ENCODE data around the gene FOXS1. TPM values are rescaled to one million over a fixed set of nuclear protein-coding genes. Genes with fewer than 3 reads are reported as not detected.
A peak's percentile ranks its signal among the peaks of the same experiment; 100 is the strongest.

Gene FOXS1
- total RNA-seq, 1 experiment from 2014 or later = 6.3 TPM

- DNase-seq (ENCODE audit: low read depth, low spot score) (no peak), ATAC-seq (no peak)
- intact Hi-C loops (cut with micrococcal nuclease; ENCODE audit: unreplicated experiment) (no loop called here), in situ Hi-C loops (cut with HindIII; ENCODE audit: low pct_unique_long_range_greater_than_20kb, low sequenced_read_pairs) (no loop called here)
- no peak overlapping the region for H3K27ac ChIP-seq (ENCODE audit: low read length)
- no peak overlapping the region for H3K4me3 ChIP-seq (ENCODE audit: low read depth in 2 of 2, low read length in 2 of 2)
- peaks cover 3% of the 10 kb centered on the region; the same call in 1 of the 2 replicates for H3K36me3 ChIP-seq (ENCODE audit: control insufficient read depth, insufficient read depth, low read length)
- no peaks in the 10 kb centered on the region for H3K27me3 ChIP-seq (ENCODE audit: control insufficient read depth, insufficient read depth, low read length)
- ChIA-PET POLR2A (no interaction called here), CTCF (interaction anchor here (0.6 kb wide), 1 partner anchor 185 kb away, joined by 3 read pairs; no protein-coding TSS in a partner anchor)
- H3K9me3 ChIP-seq (ENCODE audit: control insufficient read depth, insufficient read depth, low read depth, low read length) = no peaks in the 10 kb centered on the region
- BruUV-seq (replicated peaks) = no TSS peak
- TF ChIP-seq TCF7L2 (IDR thresholded peaks at IDR 0.05; ENCODE audit: low read depth, low read length) (no peak), POLR2AphosphoS5 (IDR thresholded peaks at IDR 0.05; ENCODE audit: low read depth, low read length) (no peak), REST (IDR thresholded peaks at IDR 0.05; ENCODE audit: insufficient read depth in 1 of 2, low read depth in 2 of 2, low read length in 1 of 2) (no peak), SIN3A (IDR thresholded peaks at IDR 0.05; ENCODE audit: borderline replicate concordance, insufficient read depth, low read depth, low read length) (no peak), CTCF (IDR thresholded peaks at IDR 0.05) (no peak)
- peaks cover 39% of the 10 kb centered on the region for H3K4me1 ChIP-seq (ENCODE audit: control insufficient read depth, insufficient read depth, low read length)
Observed at GRCh38 chr20:31811198-31811597, 34.2 kb downstream of the FOXS1 start.

GRCh38 chr20:31809661-31810060 is 35.7 kb downstream of the FOXS1 start:
- ChIA-PET POLR2A (interaction anchor here (0.6 kb wide), 1 partner anchor 215 kb away, joined by 3 read pairs; no protein-coding TSS in a partner anchor), CTCF (interaction anchor here (0.7 kb wide), 1 partner anchor 148 kb away, joined by 3 read pairs; no protein-coding TSS in a partner anchor)
- intact Hi-C loops (cut with micrococcal nuclease; ENCODE audit: unreplicated experiment) (no loop called here), in situ Hi-C loops (cut with HindIII; ENCODE audit: low pct_unique_long_range_greater_than_20kb, low sequenced_read_pairs) (no loop called here)
- ATAC-seq = no peak
- no peak overlapping the region for H3K27ac ChIP-seq (ENCODE audit: low read length)
- TF ChIP-seq POLR2AphosphoS5 (IDR thresholded peaks at IDR 0.05; ENCODE audit: low read depth, low read length) = no peak
- no peak for TF ChIP-seq SIN3A (IDR thresholded peaks at IDR 0.05; ENCODE audit: borderline replicate concordance, insufficient read depth, low read depth, low read length)
- no peak for TF ChIP-seq CTCF (IDR thresholded peaks at IDR 0.05)
- TF ChIP-seq TCF7L2 (IDR thresholded peaks at IDR 0.05; ENCODE audit: low read depth, low read length) = no peak
- TF ChIP-seq REST (IDR thresholded peaks at IDR 0.05; ENCODE audit: insufficient read depth in 1 of 2, low read depth in 2 of 2, low read length in 1 of 2) = no peak
- H3K4me3 ChIP-seq (ENCODE audit: low read depth in 2 of 2, low read length in 2 of 2) = no peak overlapping the region
- peaks cover 24% of the 10 kb centered on the region for H3K4me1 ChIP-seq (ENCODE audit: control insufficient read depth, insufficient read depth, low read length)
- no peaks in the 10 kb centered on the region for H3K27me3 ChIP-seq (ENCODE audit: control insufficient read depth, insufficient read depth, low read length)
- BruUV-seq (replicated peaks) = TSS peak; percentile 16
- DNase-seq (ENCODE audit: low read depth, low spot score) = no peak
- no peaks in the 10 kb centered on the region for H3K9me3 ChIP-seq (ENCODE audit: control insufficient read depth, insufficient read depth, low read depth, low read length)
- peaks cover 5% of the 10 kb centered on the region; the same call in 1 of the 2 replicates for H3K36me3 ChIP-seq (ENCODE audit: control insufficient read depth, insufficient read depth, low read length)

Measured in Panc1 (cell line).